Measurements from ENCODE around the gene PATJ. TPM values are rescaled to one million over a fixed set of nuclear protein-coding genes. Genes with fewer than 3 reads are reported as not detected.

PATJ gene
- total and polyA plus RNA-seq, 2 experiments from 2014 or later = 35.3 to 68.4 TPM

- no peak overlapping the region for H3K4me3 Mint-ChIP-seq
- TF ChIP-seq CREB1 (CRISPR knock-in tag; IDR thresholded peaks at IDR 0.05; ENCODE audit: low read depth) = no peak
- TF ChIP-seq EZH2phosphoT487 (IDR thresholded peaks at IDR 0.05; ENCODE audit: unreplicated experiment) = no peak
- no peak for TF ChIP-seq POLR2AphosphoS5 (IDR thresholded peaks at IDR 0.05; ENCODE audit: low read depth)
- TF ChIP-seq JUNB (IDR thresholded peaks at IDR 0.05; ENCODE audit: unreplicated experiment) = no peak
- no peak for TF ChIP-seq REST (IDR thresholded peaks at IDR 0.05; ENCODE audit: unreplicated experiment)
- no peak for TF ChIP-seq ZNF462 (CRISPR knock-in tag; IDR thresholded peaks at IDR 0.05)
- TF ChIP-seq ETS1 (IDR thresholded peaks at IDR 0.05) = no peak
- no peak for TF ChIP-seq EZH2 (IDR thresholded peaks at IDR 0.05; ENCODE audit: low read depth, unreplicated experiment)
- no peak for TF ChIP-seq ZNF114 (CRISPR knock-in tag; IDR thresholded peaks at IDR 0.05)
- no peak for TF ChIP-seq NANOG (IDR thresholded peaks at IDR 0.05; ENCODE audit: borderline replicate concordance)
- no peak for TF ChIP-seq STAT1 (IDR thresholded peaks at IDR 0.05; ENCODE audit: unreplicated experiment)
- TF ChIP-seq ZNF331 (CRISPR knock-in tag; IDR thresholded peaks at IDR 0.05; ENCODE audit: low read depth) = no peak
- TF ChIP-seq CTCF (conservative IDR thresholded peaks at IDR 0.05; ENCODE audit: low read depth in 2 of 2) = no peak
- peaks cover 3% of the 10 kb centered on the region for H3K27me3 Mint-ChIP-seq (ENCODE audit: insufficient read depth, low read depth, poor library complexity)
Observed at GRCh38 chr1:62045574-62045973, 303.3 kb downstream of the PATJ start.

More at GRCh38 chr1:62045574-62045973, 303.3 kb downstream of the PATJ start:
- DNase-seq (ENCODE audit: low spot score) (no peak), ATAC-seq (no peak)
- no peaks in the 10 kb centered on the region for H3K9me2 ChIP-seq (ENCODE audit: insufficient read depth)
- H2AFZ ChIP-seq = no peak overlapping the region
- Mint-ChIP-seq H3K4me1 (peaks cover 31% of the 10 kb centered on the region), H3K27ac (peak overlapping the region; percentile 78), H3K9me3 (no peaks in the 10 kb centered on the region), H3K36me3 (ENCODE audit: low read depth) (peaks cover 3% of the 10 kb centered on the region; the same call in 1 of the 3 replicates)
- 0 out of 2 replicates have a peak, but pooled peaks cover 4% of the 10 kb centered on the region for H3F3A ChIP-seq (replicated peaks; ENCODE audit: low read depth)
- no peaks in the 10 kb centered on the region for H3K79me2 ChIP-seq (replicated peaks; ENCODE audit: insufficient read depth)
- H3K4me3 ChIP-seq = no peak overlapping the region
- no peaks in the 10 kb centered on the region for H3K27me3 ChIP-seq (ENCODE audit: insufficient read depth)
- no peak overlapping the region for H3K27ac ChIP-seq (ENCODE audit: low read depth)
- H3K36me3 ChIP-seq (ENCODE audit: insufficient read depth) = no peaks in the 10 kb centered on the region
- no peaks in the 10 kb centered on the region for H4K20me1 ChIP-seq (replicated peaks; ENCODE audit: insufficient read depth)
- H3K4me2 ChIP-seq = no peak overlapping the region
- H3K4me1 ChIP-seq (ENCODE audit: insufficient read depth) = peaks cover 23% of the 10 kb centered on the region
